ENCODE results near the gene PAX7.

DNA sequence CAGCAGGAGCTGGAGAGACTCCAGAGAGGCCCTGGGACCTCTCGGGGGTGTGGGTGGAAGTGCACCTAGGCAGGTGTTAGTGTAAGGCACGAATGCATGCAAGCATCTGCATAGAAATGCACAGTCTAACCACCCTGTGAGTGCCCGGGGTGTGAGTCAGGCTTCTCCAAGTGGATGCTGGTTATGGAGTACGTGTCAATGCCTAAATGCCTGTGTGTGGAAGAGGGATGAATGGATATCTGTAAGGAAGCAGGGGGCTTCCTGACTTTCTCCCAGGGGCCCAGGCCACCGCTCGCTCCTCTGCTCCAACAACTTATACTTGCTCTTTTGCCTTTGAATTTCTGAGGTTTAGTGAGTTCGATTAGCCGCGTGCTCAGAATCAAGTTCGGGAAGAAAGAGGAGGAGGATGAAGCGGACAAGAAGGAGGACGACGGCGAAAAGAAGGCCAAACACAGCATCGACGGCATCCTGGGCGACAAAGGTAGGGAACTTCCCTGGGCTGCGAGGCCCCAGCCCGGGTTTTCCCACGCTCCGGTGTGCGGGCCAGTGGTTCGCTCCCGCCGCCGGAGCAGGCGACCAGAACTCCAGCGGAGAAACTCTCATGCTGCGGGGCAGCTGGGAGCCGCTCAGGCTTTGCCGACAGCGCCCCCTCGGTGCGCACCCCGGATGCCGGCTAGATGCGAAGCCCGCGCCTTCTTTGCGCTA is 5.4 kb downstream of the PAX7 start:
- TF ChIP-seq CTCF (IDR thresholded peaks at IDR 0.05; ENCODE audit: borderline replicate concordance, extremely low read depth, low read length, poor library complexity, severe bottlenecking), result no peak
- no peak for TF ChIP-seq EZH2 (IDR thresholded peaks at IDR 0.05; ENCODE audit: borderline replicate concordance, low read depth, low read length, severe bottlenecking)
